A172 (cell line): Measurements from ENCODE around the gene C9orf85. TPM values are rescaled to one million over a fixed set of nuclear protein-coding genes. Genes with fewer than 3 reads are reported as not detected.
"Not testable (repeated sequence)": the region's sequence is repeated elsewhere in the genome, so short reads cannot be mapped to it uniquely, and the experiment has no call there.

ENCODE experiments used
- DNase-seq: peaks from one replicate; pipeline ENCODE4 v3.0.0-alpha.2; 2015; ENCODE audit warnings: low spot score
- total RNA-seq: library from RNA; depleted of rRNA; stranded (reverse); fragments of >200 nt; shearing (Covaris generic); gene quantifications from 2 replicates; pipeline ENCODE4 v1.2.3, GENCODE V29; 2014

C9orf85 gene
- total RNA-seq, 1 experiment from 2014 or later, result 10.9 TPM

DNA sequence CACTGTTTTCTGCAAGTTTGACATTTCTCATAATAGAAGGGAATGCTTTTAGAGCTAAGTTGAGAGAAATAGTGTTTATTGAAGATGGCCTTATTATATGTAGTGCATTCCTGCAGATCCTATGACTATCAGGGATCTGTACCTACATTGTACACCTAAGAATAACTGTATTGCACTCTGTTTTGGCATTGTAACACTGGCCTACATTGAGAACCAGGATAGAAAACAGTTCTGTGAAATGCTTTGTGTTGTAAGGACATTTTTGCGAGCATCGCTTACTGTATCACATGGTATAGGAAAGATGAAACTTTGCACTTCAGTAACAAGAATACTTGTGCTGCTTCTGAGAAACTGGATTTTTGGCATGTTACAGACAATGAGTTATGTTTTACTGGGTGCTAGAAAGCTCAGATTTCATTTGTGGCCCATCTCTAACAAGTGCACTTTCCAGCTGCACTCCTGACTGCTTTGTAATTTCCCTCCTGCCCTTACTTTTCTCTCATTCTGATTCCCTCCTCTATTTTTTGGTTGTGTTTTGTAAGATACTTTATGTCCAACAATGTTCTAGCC, 30.6 kb downstream of the C9orf85 start:
- no peak for DNase-seq

DNA sequence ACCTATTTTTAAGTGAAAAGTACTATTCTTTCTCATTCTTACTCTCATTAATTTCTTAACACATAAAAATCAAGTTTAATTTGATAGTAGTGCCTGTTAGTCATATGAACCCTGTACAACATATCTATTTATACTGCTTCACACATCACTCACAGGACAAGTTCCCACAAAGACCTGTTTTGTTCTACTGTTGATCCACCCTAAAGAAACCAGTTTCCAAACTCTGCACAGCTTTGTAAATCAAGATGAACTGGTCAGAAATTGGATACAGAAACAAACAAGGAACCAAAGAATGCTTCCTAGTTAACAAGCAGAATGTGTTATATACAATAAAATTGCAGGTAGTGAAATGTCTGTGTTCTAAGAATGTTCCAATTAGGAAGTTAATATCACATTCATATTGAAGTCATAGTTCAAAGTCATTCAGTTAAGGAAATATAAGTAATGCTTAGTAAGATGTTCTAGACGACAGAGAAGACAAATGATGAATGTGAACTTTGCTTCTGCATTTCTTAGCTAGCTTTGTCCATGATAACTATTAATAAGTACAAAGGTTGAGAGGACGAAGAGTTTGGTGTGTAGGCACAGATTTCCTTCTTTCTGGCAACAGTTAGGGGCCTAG, 33.4 kb downstream of the C9orf85 start:
- DNase-seq, result no peak

DNA sequence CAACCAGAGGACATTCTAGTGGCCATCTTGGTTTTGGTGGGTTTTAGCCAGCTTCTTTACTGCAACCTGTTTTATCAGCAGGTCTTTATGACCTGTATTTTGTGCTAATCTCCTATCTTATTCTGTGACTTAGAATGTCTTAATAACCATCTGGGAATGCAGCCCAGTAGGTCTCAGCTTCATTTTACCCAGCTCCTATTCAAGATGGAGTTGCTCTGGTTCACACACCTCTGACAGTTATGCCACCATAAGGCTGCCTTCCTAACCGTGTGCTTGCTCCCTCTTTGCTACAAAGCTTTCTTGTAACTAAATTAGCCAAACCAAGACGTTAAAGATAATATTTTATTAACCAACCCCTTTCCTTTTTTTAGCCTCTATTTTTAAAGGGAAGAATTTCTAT, 43.2 kb downstream of the C9orf85 start:
- DNase-seq, result not testable (repeated sequence)

DNA sequence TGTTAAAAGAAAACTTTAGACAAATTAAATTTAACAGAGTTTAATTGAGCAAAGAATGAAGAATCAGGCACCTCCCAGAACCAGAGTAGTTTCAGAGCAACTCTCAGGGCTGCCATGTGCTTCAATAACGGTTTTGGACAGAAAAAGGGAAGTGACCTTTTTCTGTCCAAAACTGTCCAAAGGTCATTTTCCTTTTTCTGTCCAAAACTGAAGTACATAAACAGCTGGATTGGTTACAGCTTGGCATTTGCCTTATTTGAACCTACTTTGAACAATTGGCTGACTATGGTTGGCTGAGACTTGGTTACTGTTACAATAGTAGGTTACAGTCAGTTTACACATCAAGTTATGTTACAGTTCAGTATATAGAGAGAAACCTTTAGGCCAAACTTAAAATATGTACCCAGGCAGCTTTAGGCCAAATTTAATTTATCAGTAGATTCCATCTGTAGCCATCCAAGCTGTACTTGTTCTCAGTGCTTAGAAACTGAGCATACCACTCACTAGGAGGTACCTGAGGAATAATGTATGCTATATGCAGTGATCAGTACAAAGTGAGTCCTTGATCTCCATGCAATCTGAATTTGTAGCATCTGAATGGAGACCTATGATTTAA, 44.0 kb downstream of the C9orf85 start:
- DNase-seq, result no peak

DNA sequence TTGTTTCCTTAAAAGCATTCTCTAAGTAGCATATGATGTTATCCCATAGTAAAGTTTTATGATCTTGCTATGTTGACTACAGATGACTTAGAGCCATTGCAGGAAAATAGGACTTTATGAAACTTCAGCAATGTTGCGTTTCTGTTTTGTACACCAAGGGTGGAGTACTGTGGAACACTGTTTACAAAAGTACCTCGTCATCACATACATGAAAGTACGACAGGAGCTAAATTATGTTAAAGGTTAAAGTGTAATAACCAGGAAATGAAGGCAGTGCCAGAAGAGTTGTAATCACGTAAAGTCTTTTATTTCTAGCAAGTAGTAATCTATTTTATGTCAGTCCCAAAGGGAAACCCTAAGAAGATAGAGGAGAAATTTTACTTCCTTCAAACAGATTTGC, 50.9 kb downstream of the C9orf85 start:
- DNase-seq, result no peak

DNA sequence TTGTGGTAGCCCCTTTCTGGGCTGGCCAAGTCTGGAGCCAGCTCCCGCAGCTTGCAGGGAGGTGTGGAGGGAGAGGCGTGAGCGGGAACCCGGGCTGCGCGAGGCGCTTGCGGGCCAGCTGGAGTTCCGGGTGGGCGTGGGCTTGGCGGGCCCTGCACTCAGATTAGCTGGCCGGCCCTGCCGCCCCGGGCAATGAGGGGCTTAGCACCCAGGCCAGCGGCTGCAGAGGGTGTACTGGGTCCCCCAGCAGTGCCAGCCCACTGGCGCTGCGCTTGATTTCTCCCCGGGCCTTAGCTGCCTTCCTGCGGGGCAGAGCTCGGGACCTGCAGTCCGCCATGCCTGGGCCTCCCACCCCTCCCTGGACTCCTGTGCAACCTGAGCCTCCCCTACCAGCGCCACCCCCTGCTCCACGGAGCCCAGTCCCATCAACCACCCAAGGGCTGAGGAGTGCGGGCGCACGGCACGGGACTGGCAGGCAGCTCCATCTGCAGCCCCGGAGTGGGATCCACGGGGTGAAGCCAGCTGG, 52.1 kb downstream of the C9orf85 start:
- not testable (repeated sequence) for DNase-seq

DNA sequence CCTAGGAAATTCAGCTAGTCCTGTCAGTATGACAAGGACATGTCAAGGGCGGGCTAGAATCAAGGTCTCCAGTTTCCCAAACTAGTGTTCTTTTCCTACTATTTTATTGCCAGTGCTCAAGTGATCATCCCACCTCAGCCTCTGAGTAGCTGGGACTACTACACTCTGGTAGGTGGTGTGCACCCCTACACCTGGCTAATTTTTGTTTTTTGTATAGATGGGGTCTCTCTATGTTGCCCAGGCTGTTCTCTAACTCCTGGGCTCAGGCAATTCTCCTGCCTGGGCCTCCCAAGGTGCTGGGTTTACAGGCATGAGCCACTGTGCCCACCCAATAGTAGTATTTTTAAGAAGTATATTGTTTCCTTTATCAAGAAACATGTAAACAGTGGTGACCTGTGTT, 54.0 kb downstream of the C9orf85 start:
- no peak for DNase-seq

DNA sequence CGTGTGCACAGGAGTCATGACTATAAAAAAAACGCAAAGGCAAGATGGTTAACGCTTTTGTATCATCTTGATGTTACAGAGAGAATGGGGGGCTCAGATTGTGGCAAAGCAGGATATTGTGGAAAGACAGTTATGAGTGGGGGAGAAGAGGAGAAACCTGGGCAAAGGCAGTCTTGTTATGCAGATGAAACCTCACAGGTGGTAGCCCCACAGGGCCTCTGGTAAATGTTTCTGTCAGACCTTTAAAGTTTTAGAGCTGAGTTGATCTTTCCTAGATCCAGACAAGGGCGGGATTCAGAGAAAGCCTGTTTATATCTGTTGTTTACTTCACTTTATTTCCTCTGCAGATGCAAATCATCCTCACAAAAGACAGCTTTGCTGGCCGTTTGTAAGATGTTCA, 55.2 kb downstream of the C9orf85 start:
- DNase-seq, result no peak

DNA sequence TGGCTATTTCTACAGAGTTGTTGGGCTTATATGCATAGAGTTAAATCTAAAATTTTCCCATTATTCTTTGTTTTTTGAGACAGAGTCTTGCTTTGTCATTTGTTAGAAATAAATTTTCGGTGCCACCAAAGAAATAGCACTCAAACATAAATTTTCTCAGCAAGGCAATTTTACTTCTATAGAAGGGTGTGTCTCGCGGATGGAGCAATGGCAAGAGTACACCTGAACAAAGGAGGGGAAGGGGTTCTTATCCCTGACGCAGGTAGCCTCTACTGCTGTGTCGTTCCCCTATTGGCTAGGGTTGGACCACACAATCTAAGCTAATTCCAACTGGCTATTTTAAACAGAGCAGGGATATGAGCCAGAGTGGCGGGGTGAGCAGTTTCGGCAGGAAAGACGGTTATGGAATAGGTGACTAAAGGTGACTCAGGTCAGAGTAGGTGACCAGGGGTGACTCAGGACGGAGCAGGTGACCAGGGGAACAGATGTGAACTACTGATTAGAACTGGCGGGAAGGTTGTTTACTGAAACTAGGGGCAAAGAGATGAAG, 57.2 kb downstream of the C9orf85 start:
- DNase-seq, result no peak

DNA sequence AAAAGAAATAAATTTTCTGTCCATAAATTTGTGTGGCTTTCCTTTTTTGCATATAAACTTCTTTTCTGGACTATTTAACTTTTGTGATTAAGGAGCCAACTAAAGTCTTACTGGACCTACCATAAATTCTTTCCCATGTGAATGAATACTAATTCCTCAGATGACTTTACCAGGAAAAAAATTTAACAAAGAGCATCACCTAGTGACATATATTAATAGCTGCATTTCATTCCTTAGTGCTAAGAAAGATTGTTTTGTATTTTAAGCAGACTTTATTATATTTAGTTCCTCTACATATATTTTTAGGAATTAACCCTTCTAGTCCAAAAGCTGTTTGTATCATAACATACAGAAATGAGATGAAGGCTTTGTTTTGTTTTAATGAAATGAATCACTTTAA, 64.4 kb downstream of the C9orf85 start:
- DNase-seq, result no peak

DNA sequence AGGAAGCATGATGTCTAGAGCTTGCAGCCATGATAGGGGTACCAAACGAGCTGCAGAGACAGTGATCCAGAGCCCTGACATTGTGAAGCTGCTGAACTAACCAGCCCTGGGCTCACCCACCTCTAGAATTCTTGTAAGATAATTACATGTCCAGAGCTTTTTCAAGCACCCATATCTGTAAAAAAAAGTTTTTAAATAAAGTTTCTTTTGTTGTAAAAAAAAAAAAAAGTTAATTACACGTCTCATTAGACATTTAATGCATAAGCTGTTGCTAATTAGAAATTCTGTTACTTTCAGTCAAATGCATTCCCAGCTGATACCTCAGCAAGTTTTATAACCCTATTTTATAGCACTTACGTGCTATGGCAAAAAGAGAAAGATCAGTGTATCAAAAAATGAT, 65.6 kb downstream of the C9orf85 start:
- DNase-seq, result no peak

DNA sequence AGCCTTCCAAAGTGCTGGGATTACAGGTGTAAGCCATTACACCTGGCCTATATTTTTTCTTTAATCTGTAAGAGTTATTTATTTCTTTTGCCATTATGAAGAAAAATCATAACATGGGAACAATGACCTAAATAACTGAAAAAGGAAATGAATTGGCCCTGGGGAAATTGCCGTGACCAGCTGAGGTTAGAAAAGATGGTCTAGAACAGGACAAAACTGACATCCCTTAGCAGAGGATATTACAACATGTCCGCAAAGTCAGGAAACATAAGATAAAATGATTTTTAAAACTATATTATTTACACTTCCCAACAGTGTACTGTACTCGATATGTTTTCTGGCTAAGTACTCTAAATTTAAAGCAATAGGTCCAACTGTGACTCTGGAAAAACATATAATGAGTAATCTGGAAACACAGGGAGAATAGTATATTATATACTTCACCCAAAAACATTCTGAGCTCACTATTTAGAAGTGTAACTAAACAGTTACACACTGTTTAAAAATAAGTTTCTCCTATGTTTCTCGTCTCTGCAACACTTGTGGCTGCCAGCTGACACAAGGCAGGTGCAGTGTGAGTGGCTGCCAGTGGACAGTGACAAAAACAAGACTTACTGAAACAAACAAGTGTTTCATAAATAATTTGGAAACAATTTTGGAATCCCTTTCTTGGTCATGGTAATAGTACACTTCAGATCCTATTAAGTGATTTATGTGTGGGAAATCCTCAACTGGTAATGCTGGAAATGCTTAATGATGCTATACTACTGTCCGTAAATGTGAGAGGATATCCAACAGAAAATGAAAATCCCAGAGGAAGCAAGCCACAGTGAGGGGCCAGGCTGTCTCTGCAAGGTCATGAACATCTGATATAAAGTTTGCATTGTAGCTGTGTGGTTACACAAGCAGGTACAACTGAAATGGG, 69.1 kb downstream of the C9orf85 start:
- DNase-seq, result no peak

DNA sequence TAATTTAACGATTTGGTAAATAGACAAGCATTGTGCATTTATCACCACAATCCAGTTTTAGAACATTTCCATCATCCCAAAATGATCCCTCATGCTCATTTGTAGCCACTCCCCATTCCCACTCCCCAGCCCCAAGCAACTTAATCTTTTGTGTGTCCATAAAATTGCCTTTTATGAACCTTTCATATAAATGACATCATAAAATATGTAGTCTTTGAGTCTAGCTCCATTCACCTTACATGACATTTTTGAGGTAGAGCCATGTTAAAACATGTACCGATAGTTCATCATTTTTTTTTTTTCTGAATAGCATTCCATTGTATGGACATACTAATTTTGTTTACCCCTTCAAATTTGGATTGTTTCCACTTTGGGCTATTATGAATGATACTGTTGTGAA, 70.5 kb downstream of the C9orf85 start:
- no peak for DNase-seq

DNA sequence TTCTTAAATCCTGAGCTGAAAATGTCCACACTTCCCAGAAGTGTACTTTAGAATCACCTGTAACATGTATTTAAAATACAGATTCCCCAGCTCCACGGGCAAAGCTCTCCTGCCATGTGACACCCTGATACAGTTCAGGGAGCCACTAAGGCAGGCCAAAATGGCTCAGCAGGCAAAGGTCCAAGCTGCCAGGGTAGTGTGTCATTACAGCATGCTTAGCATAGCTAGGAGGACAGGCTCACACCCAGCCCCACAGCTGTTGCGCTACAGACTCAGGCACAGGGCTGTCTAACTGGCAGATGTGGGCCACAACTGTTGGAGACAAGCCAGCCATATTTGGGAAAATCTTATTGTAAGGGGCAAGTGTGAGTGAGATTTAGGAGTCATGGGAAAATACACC, 73.0 kb downstream of the C9orf85 start:
- peak; percentile 13 for DNase-seq

DNA sequence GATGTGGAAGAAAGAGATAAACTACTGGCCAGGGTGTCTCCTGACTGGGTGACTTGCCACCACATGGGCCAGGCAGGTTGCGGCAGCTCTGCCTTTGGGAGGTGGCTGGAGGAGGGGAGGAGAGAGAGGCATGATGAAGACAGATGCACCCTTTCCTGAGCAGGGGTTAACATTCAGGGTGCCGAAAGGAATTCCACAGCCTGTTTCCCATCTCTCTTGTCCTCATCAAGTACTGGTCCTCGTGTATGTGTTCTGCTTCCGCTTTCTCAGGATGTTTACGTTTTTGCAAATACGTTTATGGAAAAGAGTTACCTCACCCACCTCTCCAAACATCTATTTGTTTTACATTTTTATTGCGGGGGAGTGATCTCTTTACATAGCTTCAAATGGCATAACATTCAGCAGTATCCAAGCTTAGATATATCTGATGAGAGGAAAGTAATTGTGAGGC, 73.4 kb downstream of the C9orf85 start:
- no peak for DNase-seq

DNA sequence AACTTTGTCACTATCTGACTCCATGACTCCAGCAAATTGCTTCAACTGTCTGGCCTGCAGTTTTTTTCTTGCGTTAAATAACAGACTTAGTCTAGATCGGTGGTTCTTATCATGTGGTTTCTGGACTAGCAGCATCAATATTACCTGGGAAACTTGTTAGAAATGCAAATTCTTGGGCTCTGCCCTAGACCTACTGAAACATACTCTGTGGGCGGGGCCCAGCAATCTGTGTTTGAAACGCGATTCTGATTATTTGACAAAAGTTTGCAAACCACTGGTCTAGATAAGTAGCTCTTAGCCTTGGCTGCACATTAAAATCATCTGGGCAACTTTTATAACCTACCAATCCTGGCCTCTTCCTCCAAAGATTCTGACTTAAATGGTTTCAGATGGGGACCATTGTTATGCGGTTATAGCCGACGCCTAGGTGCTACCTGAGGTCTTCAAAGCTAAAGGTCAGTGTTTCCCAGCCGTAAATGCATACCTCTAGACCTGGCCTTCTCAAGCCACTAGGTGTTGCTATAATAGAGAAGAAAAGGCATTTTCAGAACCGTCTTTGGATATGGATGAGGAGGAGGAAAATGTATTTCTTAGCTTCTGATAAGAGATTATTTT, 74.0 kb downstream of the C9orf85 start:
- DNase-seq, result no peak

DNA sequence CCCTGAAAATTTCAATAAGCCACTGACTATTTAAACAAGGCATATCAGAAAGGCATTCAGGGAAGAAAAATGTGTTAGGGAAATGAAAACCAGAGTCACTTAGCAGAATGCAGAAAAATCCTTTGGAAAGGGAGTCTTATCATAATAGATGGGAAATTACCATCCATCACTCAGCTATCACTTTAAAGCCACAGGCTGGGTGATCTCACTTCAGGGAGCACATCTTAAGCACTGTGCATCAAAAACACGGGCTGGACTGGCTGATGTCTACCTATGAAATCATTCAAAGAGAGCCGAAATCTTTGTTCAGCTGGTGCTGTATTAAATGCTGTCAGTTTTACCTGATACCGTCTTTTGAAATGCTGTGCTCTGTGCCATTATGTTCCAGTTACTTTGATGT, 75.5 kb downstream of the C9orf85 start:
- DNase-seq, result no peak

DNA sequence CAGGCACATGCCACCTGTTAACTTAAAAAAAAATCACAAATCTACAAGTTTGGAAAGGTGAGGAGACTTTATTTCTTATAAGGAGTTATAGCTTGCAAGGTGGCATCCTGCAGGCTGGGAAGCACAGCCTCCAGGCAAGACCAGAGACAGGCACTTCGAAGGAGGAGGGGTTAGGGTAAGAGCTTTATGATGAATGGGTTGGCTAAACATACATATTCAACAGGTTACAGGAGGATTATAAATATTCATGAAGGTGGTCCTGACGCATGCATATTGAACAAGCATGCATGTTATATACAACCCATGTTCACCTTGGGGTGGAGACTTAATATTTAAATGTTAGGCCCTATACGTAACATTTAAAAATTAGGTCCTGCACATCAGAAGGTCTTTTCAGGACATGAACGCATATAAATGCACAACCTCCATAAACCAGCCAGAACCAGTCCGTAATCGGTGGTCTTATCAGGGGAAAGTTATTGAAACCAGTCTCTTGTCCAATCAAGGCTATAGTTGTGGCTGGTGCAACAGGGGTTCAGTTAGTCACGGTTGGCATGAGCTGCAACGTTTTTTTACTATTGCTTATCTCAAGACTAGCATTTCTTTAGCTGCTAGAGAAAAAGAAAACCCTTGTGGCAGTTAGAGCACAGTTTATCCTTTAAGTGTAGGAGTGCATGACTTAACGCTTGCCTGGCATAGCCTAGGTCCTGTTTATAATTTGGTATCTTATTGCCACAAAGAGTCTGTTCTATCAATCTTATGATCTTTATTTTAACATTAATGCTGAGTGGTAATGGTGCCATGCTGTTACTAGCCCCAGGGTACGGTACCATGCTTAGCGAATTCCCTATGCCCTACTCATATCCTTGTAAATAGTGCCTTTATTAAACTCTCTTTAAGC, 76.3 kb downstream of the C9orf85 start:
- no peak for DNase-seq

DNA sequence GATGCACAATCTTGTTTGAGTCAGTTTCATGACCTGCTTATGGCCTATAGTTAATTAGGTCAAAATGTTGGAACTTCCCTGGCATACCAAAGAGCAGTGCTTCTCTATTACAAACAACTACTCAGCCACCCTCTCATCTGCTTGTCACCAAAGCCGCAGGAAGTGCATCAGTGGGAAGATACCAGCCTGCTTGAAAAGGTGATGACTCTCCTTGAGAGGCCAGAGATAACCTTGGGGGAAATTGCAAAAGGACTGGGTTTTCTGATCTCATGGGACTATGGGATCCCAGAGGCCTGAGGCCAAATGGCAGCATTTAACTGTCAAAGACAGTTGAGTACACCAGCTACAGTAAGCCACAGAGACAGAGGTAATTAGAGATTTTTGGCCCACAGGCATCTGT, 79.0 kb downstream of the C9orf85 start:
- peak; percentile 13 for DNase-seq

DNA sequence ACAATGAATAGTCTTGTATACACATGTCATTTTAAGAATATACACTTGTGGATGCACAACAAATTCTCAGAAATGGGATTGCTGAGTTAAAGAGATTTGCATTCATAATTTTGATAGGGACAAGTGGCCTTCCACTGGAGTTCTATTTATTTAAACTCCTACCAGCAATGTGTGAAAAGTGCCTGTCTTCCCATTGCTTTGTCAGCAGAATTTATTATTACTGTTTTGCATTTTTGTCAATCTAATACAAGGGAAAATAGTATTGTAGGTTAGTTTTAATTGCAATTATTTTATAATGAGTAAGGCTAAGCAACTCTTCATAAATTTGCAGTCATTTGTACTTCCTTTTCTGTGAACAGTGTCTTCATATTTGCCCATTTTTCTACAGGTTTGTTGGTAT, 94.0 kb downstream of the C9orf85 start:
- no peak for DNase-seq
